COLO668 (cell line): ENCODE data around the gene CGNL1.

ENCODE experiments used
- DNase-seq: peaks from one replicate; lab custom pipeline; 2025; ENCODE audit not compliant: unreplicated experiment; lab: John Stamatoyannopoulos, UW

CGNL1 gene

DNA sequence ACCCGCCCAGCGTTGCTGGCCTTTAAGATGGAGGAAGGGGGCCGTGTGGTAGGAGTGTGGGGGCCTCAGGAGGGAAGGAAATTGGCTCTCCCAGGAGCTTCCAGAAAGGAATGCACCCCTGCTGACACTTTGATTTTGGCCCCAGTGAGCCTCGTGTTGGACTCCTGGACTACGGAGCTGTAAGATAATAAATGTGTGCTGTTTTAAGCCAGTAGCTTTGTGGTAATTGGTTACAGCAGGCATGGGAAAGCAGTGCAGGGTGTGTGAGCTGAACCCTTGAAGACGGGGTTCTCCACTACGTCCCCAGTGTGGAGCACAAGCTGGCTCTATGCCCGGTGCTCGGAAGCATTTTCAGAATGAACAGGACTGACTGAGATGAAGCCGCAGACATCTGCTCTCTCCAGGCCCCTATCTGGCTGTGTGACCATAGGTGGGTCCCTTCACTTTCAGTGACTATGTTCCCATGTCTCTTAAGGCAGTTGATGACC is 22.9 kb upstream of the CGNL1 start:
- DNase-seq: no peak

- no peak for DNase-seq
Observed at GRCh38 chr15:57354436-57355123, 21.7 kb upstream of the CGNL1 start.

- peak; percentile 14 for DNase-seq
Observed at GRCh38 chr15:57355259-57355658, 21.0 kb upstream of the CGNL1 start.

DNA sequence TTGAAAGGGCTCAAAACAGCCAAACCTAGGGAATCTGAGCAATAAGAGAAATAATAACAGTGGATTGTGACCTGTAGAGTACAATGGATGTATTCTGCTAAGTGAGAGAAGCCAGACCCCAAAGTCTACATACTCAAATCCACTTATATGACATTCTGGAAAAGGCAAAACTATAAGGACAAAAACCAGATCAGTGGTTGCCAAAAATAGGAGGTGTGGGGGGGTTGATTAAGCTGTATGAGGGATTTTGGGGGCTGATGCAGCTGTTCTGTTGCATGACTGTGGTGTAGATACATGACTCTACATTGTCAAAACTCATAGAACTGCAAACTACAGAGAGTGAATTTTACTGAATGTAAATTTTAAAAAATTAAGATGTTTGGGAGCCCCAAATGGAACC is 20.1 kb upstream of the CGNL1 start:
- DNase-seq: no peak

GRCh38 chr15:57356636-57357035 is 19.7 kb upstream of the CGNL1 start:
- DNase-seq: no peak

- no peak for DNase-seq
Observed at GRCh38 chr15:57357799-57358198, 18.5 kb upstream of the CGNL1 start.

DNA sequence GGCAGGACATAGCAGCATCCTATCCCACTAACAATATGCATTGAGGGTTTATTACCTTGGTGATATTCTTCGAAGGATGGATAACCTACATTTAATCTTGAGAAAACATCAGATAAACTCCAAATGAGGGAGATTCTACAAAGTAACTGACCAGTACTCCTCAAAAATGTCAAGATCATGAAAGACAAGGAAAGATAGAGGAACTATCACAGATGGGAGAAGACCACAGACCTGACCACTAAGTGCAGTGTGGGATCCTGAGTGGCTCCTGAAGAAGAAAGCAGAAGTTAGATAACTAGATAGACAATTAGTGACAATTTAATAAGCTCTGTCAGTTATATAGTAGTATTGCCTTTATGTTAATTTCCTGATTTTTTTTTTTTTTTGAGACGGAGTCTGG is 17.7 kb upstream of the CGNL1 start:
- no peak for DNase-seq

DNA sequence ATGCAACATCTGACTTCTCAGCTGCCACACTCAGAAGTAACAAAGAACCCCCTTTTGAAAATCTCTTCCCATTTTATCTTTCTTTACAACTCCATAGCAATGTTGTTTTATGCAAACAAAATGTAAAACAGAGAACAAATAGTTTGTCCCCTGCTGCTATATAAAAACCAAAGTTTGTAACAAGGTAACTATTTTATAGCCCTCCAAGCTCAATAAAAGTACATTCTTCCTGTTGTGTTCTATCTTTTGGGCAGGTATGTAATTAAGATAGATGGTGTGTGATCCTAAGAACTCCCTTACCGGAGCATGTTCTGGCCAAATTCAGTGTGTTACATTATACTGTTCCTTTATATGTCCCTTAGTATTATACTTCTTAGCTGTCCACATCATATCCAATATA is 12.6 kb upstream of the CGNL1 start:
- DNase-seq: no peak

- no peak for DNase-seq
Observed at GRCh38 chr15:57364282-57365007, 11.9 kb upstream of the CGNL1 start.

DNA sequence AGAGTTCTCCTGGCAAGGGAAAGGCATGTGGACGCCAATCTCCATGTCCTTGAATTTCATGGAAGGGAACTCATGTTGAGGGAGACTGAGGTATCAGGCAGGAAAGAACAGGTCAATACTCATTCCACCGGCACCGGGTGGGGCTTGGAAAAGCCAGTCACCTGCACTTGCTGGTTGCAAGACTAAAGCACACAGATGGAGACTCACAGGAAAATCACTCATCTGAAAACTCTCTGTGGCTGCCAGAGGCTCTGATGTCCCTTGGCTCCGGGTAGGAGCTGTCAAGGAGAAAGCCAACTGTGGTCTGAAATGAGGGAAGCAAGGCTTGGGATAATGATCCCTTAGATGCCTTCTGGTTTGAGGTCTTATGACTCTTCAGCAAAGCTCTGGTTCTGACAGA is 8.7 kb upstream of the CGNL1 start:
- DNase-seq: no peak

GRCh38 chr15:57370929-57371328 is 5.4 kb upstream of the CGNL1 start:
- no peak for DNase-seq

GRCh38 chr15:57373251-57373881 is 2.9 kb upstream of the CGNL1 start:
- DNase-seq: no peak

GRCh38 chr15:57373882-57374276 is 2.4 kb upstream of the CGNL1 start:
- no peak for DNase-seq

GRCh38 chr15:57376696-57377477 is 582 bp downstream of the CGNL1 start:
- peak; percentile 59 for DNase-seq

DNA sequence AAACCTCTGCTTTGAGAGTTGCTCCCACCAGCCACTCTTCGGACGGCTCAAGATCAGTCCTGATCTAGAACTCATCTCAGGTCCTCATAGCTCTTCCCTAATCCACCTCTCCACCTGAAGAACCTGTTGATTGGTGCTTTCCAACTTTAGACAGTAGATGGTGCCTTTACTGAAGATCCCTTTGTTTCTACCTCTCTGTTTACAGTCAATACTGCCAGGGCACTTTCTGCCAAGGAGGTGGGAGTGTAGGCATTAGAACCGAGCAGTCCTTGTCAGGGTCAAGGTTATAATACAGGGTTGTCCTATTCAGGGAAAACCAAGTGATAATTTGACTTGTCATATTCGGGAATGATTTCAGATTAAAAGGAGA is 1.2 kb downstream of the CGNL1 start:
- no peak for DNase-seq

DNA sequence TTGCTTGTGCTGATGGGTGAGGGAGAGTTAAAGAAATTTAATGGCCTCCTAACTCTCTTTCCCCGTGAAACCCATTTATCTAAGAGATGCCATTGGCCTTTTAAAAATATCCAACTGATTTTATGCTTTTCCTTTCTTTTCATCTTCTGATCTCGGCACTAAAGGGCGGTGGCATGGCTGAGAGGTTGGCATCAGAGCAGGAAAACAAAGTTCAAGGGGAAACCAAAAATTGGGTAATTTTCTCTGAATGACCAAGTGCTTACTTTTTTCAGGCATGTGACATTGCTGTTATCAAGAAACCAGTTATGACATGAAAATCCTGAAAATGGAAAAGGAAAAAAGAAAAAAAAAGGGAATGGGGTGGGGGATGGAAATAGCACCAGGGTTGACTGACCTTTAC is 3.2 kb downstream of the CGNL1 start:
- no peak for DNase-seq

GRCh38 chr15:57380854-57381253 is 4.5 kb downstream of the CGNL1 start:
- DNase-seq: no peak

GRCh38 chr15:57382215-57382614 is 5.9 kb downstream of the CGNL1 start:
- DNase-seq: no peak

DNA sequence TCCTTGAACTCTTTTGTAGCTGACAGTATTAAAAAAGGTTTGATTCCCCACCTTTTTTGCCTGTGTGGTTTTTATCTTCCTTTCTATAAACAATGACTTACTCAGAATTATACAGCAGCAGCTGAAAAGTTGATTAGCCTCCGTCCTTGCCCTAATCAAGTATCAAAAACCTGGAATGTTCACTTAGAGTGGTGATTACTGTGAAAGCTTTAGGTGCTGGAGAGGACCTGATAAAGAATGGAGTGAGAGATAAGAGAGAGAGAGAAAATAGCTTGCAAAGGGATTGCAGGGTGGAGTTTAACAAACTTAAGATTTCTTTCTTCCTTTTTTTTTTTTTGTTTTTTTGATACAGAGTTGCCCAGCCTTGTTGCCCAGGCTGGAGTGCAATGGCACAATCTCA is 6.7 kb downstream of the CGNL1 start:
- no peak for DNase-seq

GRCh38 chr15:57384024-57384423 is 7.7 kb downstream of the CGNL1 start:
- DNase-seq: no peak

GRCh38 chr15:57384816-57385215 is 8.5 kb downstream of the CGNL1 start:
- no peak for DNase-seq
